Measurements from ENCODE around the gene IGFALS.

GRCh38 chr16:1746693-1747195 is 46.8 kb downstream of the IGFALS start:
- no peak for TF ChIP-seq CTCF (IDR thresholded peaks at IDR 0.05; ENCODE audit: extremely low read depth in 1 of 2, insufficient read depth in 1 of 2, low read depth in 1 of 2, low read length in 2 of 2)
- TF ChIP-seq EZH2 (IDR thresholded peaks at IDR 0.05; ENCODE audit: borderline replicate concordance, low read depth, low read length, severe bottlenecking): no peak
- TF ChIP-seq MYC (IDR thresholded peaks at IDR 0.05; ENCODE audit: low read depth, low read length): no peak
- TF ChIP-seq POLR2A (IDR thresholded peaks at IDR 0.05; ENCODE audit: low read depth, low read length): no peak

Measured in endothelial cell of umbilical vein (primary cell).